T-helper 2 cell treated with Interferon-gamma antibody and Interleukin-4, amounts not matched to agents 100 ng/mL and 5 ng/mL, for 36 hours (primary cell): ENCODE data around the gene GNA14. TPM values are rescaled to one million over a fixed set of nuclear protein-coding genes. Genes with fewer than 3 reads are reported as not detected.
"Not testable (repeated sequence)": the region's sequence is repeated elsewhere in the genome, so short reads cannot be mapped to it uniquely, and the experiment has no call there.

Source experiments
- intact Hi-C: fragments of 100-400 bp; cut with micrococcal nuclease; formaldehyde crosslinking; loops from one replicate; pipeline ENCODE4 v1.15.1; 2023
- total RNA-seq: library from RNA; stranded (reverse); gene quantifications from 2 replicates; pipeline ENCODE4 v1.2.3, GENCODE V29; 2022

Gene GNA14
- total RNA-seq, 1 donor from 2014 or later: not detected

DNA sequence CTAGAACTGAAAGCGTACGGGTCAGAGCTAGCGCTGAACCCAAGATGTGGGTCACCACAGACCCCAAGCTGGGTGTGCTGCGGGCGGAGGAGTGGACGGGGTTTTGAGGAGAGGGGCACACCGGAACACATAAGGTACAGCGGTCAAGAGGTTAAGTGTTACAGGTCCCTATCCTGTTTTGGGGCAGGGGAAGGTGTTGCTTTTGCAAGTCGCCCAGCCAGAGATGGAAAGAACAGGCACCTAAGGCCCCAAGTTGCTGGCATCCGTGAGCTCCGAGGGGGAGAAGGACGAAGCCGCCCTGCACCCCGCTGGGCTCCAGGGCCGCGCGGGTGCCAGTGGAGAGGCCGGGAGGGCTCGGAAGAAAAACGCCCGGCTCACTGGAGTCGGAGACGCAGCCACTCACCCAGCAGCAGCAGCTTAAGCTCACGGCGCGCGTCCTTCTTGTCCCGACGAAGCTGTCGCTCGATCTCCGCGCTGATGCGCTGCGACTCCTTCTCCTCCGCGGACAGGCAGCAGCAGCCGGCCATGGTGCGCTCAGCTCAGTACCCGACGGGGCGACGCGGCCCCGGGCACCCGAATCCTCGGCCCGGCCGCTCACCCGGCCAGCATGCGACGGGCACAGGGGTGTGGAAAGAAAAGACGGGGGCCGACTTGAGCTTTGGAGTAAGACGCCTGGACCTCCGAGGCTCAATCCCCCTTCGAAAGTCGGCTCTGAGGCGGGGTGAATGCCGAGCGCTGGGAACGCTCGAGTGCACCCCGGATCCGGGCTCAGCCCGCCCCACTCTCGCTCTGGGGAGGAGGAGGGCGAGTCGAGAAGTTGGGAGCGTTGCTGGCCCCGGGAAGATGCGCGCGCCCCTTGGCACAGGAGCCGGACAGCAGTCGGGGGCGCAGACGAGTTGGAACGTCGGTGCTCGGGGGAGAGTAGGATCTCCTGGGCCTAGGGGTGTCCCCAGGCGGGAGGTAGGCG, 572 bp downstream of the GNA14 start:
- intact Hi-C loops: no loop called here

DNA sequence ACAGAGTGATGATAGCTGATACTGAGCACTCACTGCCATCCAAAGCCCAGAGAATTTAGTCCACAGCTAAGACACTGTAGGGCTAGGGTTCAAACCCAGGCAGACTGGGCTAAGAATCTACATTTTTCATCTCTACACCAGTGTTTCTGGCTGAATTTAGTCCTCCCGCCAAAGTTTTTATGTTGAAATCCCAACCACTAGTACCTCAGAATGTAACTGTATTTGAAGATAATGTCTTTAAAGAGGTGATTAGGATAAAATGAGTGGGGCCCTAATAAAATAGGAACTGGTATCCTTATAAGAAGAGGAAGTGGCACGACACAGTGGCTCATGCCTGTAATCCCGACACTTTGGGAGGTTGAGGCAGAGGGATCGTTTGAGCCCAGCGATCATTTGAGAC, 4.3 kb downstream of the GNA14 start:
- intact Hi-C loops: no loop called here

DNA sequence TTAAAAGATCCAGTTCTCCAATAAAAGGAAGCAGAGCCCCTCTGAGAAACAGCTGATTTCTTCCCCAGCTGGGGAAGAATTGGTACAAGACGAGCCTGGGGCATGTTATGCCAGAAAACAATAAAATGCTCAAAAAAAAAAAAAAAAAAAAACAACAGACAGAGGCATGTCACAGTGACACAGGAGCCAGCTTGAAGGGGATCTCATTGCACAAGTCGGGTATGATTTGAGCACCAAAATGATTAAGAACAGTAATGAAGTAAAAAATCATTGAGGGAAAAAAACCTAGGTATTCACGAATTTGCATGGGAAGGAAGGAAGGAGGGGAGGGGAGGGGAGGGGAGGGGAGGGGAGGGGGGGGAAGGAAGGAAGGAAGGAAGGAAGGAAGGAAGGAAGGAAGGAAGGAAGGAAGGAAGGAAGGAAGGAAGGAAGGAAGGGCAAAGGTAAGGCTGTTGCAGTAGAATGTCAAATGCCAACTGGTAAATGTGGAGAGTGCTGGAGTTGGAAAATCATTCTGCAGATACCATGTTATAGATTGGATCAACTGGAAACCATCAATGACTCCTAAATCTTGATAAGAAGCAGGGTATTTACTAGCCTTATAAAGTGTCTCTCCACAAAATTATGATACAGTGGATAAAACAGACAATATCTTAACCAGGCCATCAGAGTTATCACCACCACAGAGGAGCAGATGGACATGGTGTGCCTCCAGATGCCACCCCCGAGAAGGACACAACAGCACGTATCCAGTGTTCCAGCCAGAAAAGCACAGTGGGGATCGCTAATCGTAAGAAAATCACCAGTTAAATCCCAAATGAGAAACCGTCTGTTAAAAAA, 7.2 kb downstream of the GNA14 start:
- intact Hi-C loops: no loop called here

DNA sequence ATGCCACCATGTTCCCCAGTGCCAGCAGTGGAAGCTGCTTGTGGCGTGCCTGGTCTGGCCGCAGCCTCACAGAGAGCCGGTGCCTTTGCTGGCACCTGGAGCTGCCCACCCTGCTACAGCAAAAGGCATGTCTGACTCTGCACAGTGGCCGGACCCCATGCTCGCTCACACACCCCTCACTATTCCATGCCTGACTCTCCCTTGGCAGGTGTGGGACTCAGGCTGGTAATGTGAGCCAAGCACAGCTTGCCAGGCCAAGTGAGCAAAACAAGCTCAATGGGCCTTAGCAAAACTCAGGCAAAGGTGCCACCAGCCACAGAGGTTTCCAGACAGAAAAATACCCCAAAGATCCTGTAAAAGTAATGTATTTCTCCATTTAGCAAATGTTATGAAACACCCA, 15.5 kb downstream of the GNA14 start:
- intact Hi-C loops: no loop called here

DNA sequence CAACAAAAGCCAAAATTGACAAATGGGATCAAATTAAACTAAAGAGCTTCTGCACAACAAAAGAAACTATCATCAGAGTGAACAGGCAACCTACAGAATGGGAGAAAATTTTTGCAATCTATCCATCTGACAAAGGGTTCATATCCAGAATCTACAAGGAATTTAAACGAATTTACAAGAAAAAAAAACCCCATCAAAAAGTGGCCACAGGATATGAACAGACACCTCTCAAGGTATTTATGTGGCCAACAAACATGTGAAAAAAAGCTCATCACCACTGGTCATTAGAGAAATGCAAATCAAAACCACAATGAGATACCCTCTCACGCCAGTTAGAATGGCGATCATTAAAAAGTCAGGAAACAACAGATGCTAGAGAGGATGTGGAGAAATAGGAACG, 19.3 kb downstream of the GNA14 start:
- intact Hi-C loops: not testable (repeated sequence)

DNA sequence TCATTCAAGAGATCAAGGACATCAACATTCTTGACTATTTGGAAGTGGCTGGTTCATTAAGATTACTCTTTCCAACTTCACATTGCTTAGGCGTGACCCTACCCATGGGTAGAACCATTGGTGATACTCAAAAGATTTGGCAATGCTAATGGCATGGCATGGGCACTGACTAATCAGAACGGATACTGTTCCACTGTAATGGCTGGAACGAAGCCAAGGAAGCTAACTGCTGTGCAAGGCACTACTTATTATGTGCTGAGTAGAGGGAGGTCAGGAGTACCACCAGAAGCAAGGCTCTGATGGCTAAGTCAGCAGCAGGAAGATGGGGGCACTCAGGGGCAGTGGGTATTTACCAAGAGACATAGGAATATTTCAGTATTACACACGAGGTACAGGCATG, 31.9 kb downstream of the GNA14 start:
- intact Hi-C loops: no loop called here

DNA sequence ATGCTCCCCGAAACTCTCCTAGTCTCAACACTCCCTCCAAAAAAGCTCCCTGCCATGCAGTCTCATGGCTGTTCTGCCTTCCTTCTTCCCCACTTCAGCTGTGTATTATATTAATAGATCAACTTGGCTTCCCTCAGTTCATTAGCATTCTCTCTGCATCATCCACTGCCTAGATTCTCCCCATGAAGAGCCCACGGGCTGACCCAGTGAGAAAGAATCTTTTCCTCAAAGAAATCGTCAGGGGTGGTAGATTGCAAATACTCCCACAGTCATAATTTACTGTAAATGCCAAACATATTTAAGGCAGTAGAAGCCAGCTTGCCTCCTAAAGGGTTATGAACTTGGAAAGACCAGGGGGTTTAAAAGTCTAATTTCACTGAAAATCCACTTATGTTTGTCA, 33.5 kb downstream of the GNA14 start:
- intact Hi-C loops: no loop called here

DNA sequence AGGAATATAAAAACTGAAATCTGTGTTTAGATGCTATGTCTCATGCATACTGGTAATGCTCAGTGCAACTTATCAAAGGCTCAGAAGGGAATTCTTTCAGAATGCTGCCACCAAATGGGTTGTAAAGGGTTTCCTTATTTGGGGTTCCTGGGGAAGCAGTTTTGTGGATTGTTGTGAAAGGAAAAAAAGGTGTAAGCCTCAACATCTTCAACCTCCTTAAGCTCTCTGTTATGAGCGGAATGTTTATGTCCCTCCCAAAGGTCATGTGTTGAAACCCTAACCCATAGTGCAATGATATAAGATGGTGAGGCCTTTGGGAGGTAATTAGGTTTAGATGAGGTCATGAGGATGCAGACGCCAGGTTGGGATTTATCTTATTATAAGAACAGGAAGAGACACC, 41.6 kb downstream of the GNA14 start:
- intact Hi-C loops: no loop called here

DNA sequence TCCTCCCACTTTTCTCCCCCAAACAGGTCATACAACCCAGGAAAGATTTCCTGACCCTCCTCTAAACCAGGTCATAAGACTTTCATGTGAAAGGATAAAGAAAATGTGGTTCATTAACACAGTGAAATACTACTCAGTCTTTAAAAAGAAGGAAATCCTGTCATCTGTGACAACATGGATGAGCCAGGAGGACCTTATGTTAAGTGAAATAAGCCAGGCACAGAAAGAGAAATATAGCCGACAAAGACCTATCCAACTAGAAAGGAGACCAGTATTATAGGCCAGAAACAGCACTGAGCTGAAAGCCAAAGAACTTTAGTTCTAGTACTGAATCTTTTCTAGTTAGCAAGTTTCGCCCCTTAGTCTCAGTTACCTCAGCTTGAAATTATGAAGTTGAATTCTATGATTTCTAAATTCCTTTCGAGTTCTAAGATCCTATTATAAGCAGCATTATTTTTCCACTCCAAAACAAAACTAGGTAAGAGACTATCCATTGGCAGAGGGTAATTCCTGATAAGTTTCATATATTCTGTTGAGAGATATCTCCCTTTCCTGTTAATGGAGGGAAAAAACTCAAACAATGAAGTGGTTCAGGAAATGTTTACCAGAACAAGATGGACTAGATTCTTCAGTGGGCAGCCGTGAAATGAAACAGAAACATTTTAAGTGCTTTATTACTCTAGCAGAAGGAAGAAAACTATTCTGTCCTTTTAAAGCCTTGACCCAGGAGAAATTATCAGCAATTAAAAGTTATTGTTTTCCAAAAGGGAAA, 42.5 kb downstream of the GNA14 start:
- intact Hi-C loops: no loop called here

DNA sequence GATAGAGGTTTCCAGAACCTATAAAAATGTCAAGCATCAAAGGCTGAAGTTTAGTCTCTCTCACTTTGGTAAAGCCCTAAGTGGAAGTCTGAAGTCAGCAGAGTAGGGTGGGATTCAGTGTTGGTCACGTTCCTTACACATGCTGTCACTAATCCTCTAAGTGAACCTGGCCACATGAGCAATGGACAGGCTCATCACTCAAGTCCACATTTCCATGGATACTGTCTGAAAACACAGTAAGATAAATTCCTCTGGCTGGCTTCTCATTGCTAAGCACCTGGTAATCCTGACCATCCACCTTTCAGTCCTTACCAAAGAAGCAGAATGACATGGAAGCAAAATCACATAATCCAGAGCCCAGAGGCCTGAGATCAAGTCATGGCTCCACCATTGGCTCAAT, 43.8 kb downstream of the GNA14 start:
- intact Hi-C loops: no loop called here

DNA sequence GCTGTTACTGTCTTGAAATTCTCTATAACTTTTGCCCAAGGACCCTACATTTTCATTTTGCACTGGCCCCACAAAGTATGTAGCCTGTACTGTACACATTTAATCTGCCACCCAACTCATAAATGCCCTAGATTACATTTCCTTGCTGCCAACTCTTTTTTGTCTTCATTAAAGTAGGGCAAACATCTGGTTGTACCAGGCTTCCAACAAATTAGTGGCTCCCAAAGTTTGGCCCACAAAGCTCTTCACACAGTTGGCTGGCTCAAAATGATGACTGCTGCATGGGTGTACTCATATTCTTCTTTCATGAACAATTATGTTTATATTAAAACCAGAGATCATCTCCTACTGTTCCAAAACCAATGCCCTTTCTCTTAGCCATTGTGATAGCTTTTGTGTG, 45.3 kb downstream of the GNA14 start:
- intact Hi-C loops: no loop called here

DNA sequence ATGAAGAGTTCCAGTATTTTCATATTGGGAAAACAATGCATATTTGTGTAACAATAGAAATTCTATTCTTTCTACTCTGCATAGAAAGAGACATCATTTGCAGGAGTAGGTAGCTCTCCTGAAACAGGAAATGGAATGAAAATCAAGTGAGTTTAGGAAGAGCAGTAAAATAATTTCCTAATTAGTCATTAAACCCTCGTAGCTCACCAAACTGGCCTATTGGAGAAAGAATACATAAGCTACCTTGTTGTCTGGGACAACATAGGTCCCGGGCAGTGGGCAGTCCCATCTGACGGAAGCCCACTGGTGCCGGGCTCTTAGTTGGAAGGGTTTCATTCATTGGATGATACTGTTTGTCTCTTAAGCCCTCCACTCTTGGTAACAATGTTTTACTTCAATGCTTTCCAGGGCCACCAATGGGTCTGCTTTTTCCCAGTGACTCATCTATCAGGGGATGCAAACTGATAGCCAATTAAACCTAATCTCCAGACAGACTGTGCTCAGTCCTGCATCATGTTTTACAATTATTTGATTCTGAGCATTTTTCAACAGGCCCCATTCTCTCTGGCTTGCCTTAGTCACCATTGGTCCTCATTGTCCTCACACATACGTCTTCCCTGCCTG, 46.5 kb downstream of the GNA14 start:
- intact Hi-C loops: no loop called here

DNA sequence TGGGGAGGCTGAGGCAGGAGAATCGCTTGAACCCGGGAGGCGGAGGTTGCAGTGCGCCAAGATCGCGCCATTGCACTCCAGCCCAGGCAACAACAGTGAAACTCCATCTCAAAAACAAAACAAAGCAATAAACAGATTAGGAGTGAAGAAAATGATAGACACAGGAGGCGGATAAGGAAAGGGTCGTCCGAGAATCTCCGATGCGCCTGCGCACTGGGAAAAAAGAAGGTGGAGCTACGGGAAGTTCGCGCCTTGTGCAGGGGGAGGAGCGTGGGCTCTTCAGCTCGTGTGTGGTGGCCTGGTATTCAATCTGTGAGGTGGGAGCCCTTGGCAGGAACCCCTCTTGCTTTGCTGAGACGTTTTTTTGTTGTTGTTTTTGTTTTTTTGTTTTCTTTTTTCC, 47.3 kb downstream of the GNA14 start:
- intact Hi-C loops: no loop called here

DNA sequence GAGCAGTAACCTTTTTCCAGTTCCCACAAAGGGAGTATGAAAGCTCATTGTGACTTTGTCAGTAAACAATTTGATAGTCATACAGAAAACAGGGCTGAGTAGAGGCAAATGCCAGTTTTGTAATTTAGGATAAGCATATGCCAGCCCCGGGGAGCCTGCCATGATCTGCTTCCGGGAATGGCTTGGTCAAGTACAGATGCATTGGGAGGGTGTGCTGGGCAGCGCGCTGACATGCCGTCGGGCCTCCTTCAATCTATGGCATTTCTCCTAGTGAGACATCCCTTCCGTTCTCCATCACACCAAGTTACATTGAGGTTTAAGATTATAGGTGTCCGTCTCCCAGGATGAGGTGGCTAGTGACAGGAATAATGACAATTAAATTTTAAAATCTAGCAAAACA, 48.6 kb downstream of the GNA14 start:
- intact Hi-C loops: no loop called here

DNA sequence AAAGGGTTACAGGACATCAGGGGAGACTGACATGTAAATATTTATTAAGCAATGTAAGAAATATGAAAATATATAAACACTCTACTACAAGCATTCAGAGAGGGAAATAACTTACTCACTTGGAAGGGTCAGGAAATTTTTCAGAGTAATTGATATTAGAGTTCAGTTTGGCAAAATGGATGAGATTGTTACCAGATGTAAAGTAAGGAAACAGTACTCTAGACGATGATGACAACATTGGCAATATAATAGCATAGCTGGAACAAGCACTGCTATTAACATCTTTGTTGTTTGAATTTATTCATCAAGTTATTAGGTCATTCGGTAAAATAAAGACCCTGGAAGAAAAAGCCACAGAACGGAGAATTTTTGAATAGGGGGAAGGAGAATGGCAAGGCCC, 49.1 kb downstream of the GNA14 start:
- intact Hi-C loops: no loop called here

DNA sequence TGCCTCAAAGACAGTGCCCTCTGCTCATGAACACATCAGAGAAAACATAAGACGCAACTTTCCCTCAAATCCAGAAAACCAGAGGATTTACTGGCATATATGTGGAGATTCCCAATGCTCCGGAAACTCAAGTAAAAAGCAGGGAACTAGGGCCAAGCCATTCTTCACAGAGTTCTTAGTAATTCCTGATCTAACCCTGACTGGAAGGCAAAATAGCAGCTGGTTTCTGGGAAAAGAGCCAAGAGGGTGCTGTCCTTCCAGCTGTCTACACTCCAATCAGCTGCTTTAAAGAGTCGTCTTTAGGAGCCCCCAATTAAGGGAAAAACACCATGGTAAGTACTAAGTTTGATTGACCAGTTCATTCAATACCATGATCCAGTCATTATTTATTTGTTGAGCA, 49.6 kb downstream of the GNA14 start:
- intact Hi-C loops: no loop called here

DNA sequence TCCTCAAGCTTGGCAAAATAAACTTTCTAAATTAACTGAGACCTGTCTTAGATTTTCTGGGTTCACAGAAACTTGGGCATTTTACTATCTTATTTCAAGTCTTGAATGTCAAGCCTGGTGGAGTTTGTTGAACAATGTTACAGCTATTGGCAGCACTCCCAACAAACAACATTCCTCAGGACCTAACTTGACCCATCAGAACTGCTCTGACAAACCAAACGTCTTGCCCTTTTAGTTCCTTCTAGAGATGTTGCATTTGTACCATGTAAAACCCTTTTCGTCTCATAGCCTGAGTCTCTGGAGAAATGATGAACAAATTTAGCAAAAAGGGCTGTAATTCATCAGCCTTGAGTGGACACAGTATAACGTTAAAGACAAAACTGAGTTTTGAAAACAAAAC, 51.1 kb downstream of the GNA14 start:
- intact Hi-C loops: no loop called here

DNA sequence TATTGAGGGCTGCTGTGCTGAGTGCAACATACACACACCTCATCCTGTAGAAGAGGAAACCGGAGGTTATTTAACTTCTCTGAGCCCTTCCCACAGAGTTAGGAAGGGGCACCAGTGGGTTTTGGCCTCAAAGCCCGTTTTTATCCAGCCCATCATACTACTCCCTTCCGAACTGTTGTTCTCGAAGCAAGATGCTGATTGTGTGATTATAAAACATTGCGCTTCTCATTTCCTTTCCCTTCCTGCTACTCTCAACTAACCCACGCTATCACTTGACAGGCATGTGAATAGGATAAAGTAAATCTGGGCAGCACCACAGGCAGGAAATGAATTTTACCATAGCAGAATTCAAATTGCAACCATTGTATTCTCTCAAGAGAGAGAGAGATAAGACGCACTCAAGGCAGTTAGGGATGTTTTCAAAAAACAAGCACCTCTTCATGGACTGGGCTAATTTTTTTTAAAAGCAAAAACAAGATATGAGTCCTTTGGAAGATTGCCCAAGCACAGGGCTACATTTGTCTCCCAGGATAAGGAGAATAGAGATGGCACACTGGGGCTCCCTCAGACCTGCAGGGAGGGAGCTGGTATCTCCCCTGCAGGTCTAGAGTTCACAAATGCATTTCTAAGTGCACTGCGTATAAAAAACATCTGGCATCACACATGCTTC, 52.6 kb downstream of the GNA14 start:
- intact Hi-C loops: no loop called here

DNA sequence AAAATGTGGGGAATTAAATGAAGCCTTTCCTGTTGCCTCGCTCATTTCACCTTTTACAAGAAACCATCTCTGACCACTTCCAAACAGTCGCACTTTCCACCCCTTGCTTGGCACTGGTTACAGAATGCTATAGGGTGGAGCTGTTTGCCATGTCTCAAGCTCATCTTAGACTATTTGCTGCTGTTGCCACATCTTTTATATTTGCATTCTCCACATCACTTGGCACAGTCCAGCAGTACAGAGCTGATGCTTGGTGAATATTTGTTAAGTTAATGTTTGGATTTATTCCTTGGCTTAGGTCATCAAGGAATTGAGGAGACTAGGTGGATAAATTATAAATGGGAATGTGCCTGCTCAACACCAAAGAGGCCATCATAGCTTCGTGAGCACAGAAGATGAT, 53.2 kb downstream of the GNA14 start:
- intact Hi-C loops: no loop called here

DNA sequence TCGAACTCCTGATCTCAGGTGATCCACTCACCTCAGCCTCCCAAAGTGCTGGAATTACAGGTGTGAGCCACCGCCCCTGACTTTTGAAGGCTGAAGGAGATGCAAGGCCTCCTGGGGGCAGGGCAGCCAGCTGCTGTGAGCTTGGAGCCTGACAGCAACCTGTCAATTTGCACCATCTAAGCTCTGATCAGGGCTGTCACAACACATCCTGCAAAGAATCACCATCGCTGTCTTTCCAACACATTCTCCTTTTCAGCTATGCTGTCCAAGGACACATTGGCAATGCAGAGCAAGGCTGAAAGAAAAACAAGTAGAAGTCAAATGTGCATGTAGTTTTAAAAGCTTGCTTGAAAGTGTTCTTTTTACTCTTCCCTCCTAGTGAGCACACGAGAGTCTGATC, 54.6 kb downstream of the GNA14 start:
- intact Hi-C loops: no loop called here

DNA sequence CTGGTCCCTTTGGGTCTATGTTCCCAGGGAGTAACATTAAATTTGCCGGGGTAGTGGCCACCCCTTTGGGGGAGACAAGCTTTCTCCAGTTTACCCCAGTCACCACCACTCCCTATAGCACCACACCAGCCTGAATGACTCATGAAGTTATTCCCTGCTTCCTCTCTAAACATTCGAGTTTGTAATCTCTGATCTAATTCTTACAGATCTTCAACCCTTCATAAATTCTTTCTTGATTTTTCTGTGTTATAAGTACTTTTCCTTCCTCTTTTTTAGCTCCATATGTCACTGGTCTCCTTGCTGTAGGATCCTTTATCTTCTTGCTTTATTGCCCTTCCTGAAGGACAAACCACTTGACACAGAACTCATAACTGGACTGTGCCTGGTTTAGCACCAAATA, 55.6 kb downstream of the GNA14 start:
- intact Hi-C loops: no loop called here
